ENCODE measurements around the gene CDH4.

- TF ChIP-seq CTCF (IDR thresholded peaks at IDR 0.05; ENCODE audit: insufficient read depth, low read length) (no peak), POLR2AphosphoS5 (IDR thresholded peaks at IDR 0.05; ENCODE audit: low read depth) (no peak), GABPA (IDR thresholded peaks at IDR 0.05; ENCODE audit: low read depth) (no peak), REST (IDR thresholded peaks at IDR 0.05; ENCODE audit: insufficient replicate concordance, low read depth) (no peak), SPI1 (IDR thresholded peaks at IDR 0.05; ENCODE audit: borderline replicate concordance, low read depth) (no peak)
Measured at GRCh38 chr20:61434341-61434781, 182.3 kb downstream of the CDH4 start.
